Dedifferentiated amniotic fluid mesenchymal stem cell (primary cell): Measurements from ENCODE around the gene ELOVL2.
"Not testable (repeated sequence)": the region's sequence is repeated elsewhere in the genome, so short reads cannot be mapped to it uniquely, and the experiment has no call there.

ENCODE experiments used
- DNase-seq: peaks from one replicate; pipeline ENCODE4 v3.0.0-alpha.2; 2016; ENCODE audit errors: extremely low spot score

ELOVL2 gene

GRCh38 chr6:10984959-10985358, 59.1 kb downstream of the ELOVL2 start:
- not testable (repeated sequence) for DNase-seq

GRCh38 chr6:10981409-10981808, 62.7 kb downstream of the ELOVL2 start:
- no peak for DNase-seq

- no peak for DNase-seq
Measured at GRCh38 chr6:10979603-10980002, 64.5 kb downstream of the ELOVL2 start.

- no peak for DNase-seq
Measured at GRCh38 chr6:10977231-10977968, 66.7 kb downstream of the ELOVL2 start.

- no peak for DNase-seq
Measured at GRCh38 chr6:10976571-10976970, 67.5 kb downstream of the ELOVL2 start.

- DNase-seq: no peak
Measured at GRCh38 chr6:10972196-10972595, 71.9 kb downstream of the ELOVL2 start.

GRCh38 chr6:10970731-10971130, 73.4 kb downstream of the ELOVL2 start:
- DNase-seq: no peak

- peak; percentile 23 for DNase-seq
Measured at GRCh38 chr6:10968776-10969175, 75.3 kb downstream of the ELOVL2 start.

GRCh38 chr6:10964684-10965083, 79.4 kb downstream of the ELOVL2 start:
- no peak for DNase-seq

GRCh38 chr6:10963113-10963512, 81.0 kb downstream of the ELOVL2 start:
- DNase-seq: no peak

GRCh38 chr6:10962673-10963072, 81.4 kb downstream of the ELOVL2 start:
- DNase-seq: peak; percentile 83

- DNase-seq: no peak
Measured at GRCh38 chr6:10961837-10962236, 82.3 kb downstream of the ELOVL2 start.

GRCh38 chr6:10960171-10960570, 83.9 kb downstream of the ELOVL2 start:
- DNase-seq: no peak

GRCh38 chr6:10957414-10957886, 86.7 kb downstream of the ELOVL2 start:
- DNase-seq: no peak

GRCh38 chr6:10956776-10957175, 87.3 kb downstream of the ELOVL2 start:
- DNase-seq: no peak

- DNase-seq: peak; percentile 36
Measured at GRCh38 chr6:10954590-10955010, 89.5 kb downstream of the ELOVL2 start.

GRCh38 chr6:10951675-10952282, 92.3 kb downstream of the ELOVL2 start:
- peak; percentile 69 for DNase-seq

- no peak for DNase-seq
Measured at GRCh38 chr6:10949579-10950490, 94.3 kb downstream of the ELOVL2 start.

GRCh38 chr6:10947966-10948365, 96.1 kb downstream of the ELOVL2 start:
- DNase-seq: no peak

GRCh38 chr6:10945845-10946244, 98.3 kb downstream of the ELOVL2 start:
- DNase-seq: no peak

- no peak for DNase-seq
Measured at GRCh38 chr6:10939840-10940239, 104.3 kb downstream of the ELOVL2 start.

GRCh38 chr6:10933126-10933525, 111.0 kb downstream of the ELOVL2 start:
- no peak for DNase-seq
